ENCODE data around the gene ZFYVE1.

Gene ZFYVE1

DNA sequence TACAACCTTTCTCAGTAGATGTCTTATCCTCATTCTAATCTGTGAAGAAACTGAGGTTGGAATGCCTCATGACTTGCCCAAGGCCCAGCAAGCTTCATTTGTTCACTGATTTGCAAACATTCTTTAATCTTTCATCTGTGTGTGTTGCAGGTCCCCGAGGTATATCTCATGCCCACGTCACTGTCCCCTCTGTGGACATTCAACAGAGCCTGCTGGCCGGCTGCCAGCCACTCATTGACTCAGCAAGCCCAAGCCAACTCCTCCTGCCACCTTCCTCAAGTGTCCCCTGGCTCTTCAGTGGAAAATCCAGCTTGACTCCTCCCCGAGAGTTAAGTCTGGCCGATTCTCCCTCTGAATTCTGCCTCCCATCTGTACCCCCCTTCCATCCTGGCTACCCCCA, 102.6 kb downstream of the ZFYVE1 start:
- peak; percentile 27 for DNase-seq (ENCODE audit: low spot score)

DNA sequence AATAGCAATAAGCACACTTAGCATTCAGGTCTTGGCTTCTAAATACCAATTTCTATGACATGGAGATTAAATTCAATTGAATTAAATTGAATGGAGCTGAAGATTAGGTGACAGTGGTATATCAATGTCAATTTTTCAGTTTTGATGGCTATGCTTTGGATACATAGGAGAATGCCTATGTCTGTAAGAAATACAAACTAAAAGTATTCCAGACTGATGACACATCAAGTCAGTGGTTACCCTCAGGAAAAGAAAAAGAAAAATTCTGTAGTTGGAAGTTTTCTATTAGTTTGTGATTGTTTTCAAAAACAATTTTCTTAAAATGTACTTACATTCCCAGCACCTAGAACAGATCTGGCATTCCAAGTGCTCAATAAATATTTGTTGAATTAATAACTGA, 105.5 kb downstream of the ZFYVE1 start:
- DNase-seq (ENCODE audit: low spot score), result no peak

DNA sequence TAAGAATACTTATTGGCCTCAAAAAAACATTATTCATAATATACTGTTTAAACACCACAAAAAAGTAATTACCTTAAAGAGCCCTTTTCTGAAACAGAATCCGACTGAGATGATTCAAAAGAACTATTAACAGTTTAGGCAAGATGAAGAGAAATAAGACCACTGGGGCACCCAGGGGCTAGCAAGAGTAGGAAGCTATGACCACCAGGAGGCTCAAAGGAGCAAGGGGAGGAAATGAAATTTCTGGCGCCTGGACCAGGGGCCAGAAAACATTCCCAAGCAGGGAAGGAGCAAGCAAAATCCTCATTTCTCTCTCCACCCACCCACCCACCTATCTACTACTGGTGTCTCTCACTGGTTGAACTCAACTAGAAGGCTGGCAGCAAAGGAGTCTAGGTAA, 106.9 kb downstream of the ZFYVE1 start:
- DNase-seq (ENCODE audit: low spot score), result no peak

Small RNA genes within 50 kb of the gene (small RNA-seq; reads per million reads assigned to genes)
- gene RN7SL586P, result 0 to 0.04 reads per million in 2 experiments
